NCI-H1092 treated with DMSO at 0.1 percent for 48 hours (cell line): Measurements from ENCODE around the gene ALDOC.
"Not testable (repeated sequence)": the region's sequence is repeated elsewhere in the genome, so short reads cannot be mapped to it uniquely, and the experiment has no call there.

ENCODE experiments used
- DNase-seq: peaks from one replicate; lab custom pipeline; 2025; lab: John Stamatoyannopoulos, UW

ALDOC gene

DNA sequence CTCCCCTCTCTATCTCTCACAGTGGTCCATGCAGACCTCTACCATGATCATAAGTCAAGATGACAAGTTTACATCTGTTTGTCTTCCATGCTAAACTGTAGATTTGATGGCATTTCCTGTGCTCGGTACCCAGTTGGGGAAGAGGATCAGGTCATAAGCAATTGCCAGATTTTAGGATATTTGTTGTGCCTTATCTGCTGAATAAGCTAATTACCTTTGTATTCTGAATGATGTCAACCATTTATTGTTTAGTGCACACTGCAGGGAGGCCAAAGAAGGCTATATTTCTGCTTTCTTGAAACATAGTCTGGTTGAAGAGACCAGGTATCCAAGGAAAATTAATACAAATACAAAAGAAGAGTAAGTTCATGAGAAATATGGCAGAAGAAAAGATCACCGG lies 5.8 kb upstream of the ALDOC start:
- no peak for DNase-seq

DNA sequence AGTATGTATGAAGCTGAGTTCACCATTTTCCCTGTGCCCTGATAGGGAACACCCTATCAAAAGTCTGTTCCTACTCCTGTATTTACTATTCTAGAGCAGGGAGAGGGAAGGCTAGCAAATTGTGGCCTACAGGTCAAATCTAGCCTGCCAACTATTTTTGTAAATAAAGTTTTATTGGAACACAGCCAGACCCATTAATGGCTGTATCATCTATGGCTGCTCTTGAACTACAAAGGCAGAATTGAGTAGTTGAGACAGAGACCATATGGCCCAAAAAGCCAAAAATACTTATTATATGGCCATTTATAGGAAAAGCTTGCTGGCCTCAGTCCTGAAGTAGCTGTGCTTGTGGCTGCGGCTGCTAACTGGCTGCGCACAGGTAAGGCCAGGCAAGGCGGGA lies 4.3 kb upstream of the ALDOC start:
- DNase-seq, result no peak

GRCh38 chr17:28579526-28579925 lies 2.8 kb upstream of the ALDOC start:
- DNase-seq, result no peak

GRCh38 chr17:28578246-28579195 lies 1.8 kb upstream of the ALDOC start:
- no peak for DNase-seq

DNA sequence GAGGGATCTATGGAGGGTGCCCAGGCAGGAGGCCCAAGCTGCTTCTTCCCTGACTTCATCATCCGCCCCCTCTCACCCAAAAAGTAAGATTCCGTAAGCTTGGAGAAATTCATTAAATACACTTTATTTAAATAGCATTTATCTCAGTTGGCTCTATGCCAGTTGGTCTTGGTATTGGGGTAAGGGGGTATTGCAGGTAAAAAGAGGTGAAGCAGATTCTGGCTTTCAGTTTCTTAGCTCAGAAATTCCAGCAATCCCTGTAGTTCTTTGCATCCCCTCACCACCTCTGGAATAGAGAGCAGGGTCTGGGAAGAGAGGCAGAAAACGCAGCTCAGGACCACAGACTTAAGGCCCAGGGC lies 750 bp upstream of the ALDOC start:
- no peak for DNase-seq

GRCh38 chr17:28576016-28576415 lies 679 bp downstream of the ALDOC start:
- DNase-seq, result not testable (repeated sequence)

- no peak for DNase-seq
Observed at GRCh38 chr17:28575126-28575795, 1.4 kb downstream of the ALDOC start.

- no peak for DNase-seq
Observed at GRCh38 chr17:28574526-28574925, 2.2 kb downstream of the ALDOC start.

DNA sequence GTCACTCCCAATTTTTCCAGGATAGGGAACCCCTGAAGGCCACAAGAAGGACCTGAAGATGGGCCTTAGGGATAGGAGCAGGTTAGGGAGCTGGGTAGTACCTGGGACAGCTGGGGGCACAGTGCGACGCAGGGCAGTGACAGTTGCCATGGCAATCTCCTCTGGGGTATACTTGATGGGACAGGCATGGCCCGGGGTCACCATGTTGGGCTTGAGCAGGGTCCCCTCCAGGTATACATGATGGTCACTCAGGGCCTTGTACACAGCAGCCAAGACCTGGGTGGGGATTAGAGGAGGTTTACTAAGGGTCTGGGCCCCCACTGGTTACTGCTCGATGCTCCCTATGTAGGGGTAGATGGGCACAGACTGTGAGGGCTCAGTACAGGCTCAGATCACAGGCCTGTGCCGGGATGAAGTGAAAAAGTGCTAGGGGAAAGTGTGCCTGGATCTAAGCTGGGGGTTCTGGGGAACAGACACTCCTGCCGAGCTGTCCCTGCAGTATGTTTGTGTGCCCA lies 2.7 kb downstream of the ALDOC start:
- DNase-seq, result no peak

GRCh38 chr17:28573521-28573920 lies 3.2 kb downstream of the ALDOC start:
- no peak for DNase-seq

DNA sequence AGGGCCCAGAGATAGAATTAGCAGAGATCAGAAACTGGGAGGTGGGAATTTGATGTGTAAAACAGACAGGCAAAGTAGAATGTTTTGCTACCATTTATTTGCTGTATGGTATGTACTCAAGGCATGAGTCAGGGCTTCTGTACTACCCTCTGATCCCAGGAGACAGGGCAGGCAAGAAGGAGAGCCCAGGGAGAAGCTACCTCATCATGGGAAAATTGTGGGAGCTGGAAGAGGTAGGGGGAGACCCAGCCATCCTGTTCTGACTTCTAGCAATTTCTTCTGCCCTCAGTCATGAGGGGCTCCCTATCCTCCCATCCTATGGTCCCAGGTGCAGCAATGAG lies 3.7 kb downstream of the ALDOC start:
- DNase-seq, result no peak

GRCh38 chr17:28572259-28573039 lies 4.2 kb downstream of the ALDOC start:
- no peak for DNase-seq

GRCh38 chr17:28571361-28572122 lies 5.2 kb downstream of the ALDOC start, which contains the start of gene PIGS:
Gene PIGS (minus strand): TSS chr17:28571524. CDS start chr17:28571496, 28 bp downstream.
- DNase-seq, result peak; percentile 92

DNA sequence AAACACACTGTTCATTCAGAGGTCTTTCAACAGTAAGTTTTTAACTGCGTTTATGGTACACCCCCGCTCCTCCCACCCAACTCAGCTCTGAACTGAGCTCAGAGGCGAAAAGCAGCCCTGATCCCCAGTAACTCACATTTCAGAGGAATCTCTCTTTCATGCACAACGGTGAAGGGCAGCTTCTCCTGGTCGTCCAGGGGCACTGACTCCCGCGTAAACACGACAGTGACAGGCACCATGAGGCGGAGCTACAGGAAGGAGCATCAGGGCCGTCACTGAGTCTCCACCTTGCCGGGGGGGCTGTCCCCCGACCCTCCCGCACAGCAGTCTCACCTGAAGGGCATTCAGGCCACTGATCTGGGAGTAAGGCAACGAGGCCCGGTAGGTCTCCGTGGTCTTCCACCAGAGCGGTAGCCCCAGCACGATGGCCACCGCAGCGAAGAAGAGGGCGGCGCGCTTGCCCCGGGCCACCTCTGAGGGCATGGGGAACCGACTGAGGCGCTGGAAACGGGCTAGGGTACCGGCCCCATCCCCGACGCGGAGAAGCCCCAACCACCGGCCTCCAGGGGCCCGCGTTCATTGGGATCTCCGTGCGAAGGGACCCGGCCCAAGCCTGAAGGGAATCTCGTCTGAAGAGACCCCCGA lies 5.9 kb downstream of the ALDOC start:
- DNase-seq, result peak; percentile 30

GRCh38 chr17:28569446-28569845 lies 7.2 kb downstream of the ALDOC start:
- DNase-seq, result no peak

DNA sequence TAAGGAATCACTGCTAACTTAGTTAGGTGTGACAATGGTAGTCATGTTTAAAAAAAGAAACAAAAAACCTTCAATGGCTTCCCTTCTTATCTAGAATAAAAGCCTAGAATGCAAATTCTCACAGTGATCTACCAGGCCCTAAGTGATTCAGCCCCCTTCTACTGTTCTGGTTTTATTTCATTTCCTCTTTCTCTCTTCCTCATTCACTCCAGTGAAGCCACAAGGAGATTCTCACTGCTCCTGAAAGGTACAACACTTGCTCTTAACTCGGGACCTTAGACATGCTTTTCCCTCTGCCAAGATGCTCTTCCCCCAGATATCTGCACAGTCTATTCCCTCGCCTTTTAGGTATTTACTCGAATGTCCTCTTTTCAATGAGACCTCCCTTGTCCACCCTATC lies 9.1 kb downstream of the ALDOC start:
- no peak for DNase-seq

DNA sequence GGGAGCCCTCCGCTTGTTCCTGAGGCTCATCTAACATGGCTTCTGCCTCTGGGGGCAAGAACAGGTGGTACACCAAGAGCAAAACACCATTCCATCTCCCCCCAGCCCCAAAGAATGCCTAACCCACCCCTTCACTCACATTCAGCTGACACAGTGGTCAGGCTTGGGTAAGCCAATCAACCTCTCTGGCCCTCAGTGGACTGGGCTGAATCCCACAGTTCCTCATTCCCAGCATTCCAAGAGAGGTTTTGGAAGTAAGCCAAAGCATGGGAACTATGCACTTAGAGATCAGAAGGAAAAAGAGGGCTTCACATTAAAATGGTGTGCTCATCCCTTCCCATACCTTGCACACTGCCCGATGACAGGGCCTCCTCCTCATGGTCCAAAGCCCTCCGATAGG lies 13.2 kb downstream of the ALDOC start:
- DNase-seq, result no peak

- DNase-seq, result no peak
Observed at GRCh38 chr17:28555022-28555421, 21.7 kb downstream of the ALDOC start.

DNA sequence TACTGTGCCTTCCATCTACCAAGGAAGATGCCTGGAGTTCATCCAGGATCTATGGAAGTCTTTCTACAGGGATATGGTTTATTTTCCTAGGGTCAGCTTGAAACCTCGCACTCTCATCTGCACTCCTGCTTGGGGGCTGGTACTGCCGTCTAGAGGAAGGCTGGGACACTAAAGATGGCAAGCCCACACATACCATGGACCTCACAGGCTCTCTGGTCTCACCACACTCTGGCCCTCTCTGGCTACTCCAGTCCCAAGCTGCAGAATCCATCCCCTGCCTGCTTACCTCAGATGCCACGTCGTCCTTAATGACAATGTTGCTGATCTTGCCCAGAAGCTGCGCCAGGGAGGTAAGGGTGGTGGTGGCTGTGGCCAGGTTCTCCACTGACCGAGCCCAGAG lies 22.1 kb downstream of the ALDOC start:
- no peak for DNase-seq

- no peak for DNase-seq
Observed at GRCh38 chr17:28553000-28553505, 23.6 kb downstream of the ALDOC start.
